ENCODE results near the gene SSC5D. TPM values are rescaled to one million over a fixed set of nuclear protein-coding genes. Genes with fewer than 3 reads are reported as not detected.

SSC5D gene
- total RNA-seq, 1 donor from 2014 or later = 7.6 TPM

GRCh38 chr19:55545443-55545842 lies 57.2 kb downstream of the SSC5D start, which contains the start of gene SBK3:
SBK3 (minus strand) TSS chr19:55545543; CDS start chr19:55545543, 0 bp downstream.
- Mint-ChIP-seq H3K27ac (ENCODE audit: unreplicated experiment) (peak within 1 kb of the TSS; percentile 73), H3K27me3 (ENCODE audit: unreplicated experiment) (peaks cover 3% of the 10 kb centered on the region), H3K36me3 (ENCODE audit: unreplicated experiment) (peaks cover 16% of the 10 kb centered on the region), H3K4me1 (ENCODE audit: low read depth, unreplicated experiment) (peaks cover 19% of the 10 kb centered on the region), H3K9me3 (ENCODE audit: unreplicated experiment) (peaks cover 24% of the 10 kb centered on the region), H3K4me3 (ENCODE audit: unreplicated experiment) (peak within 1 kb of the TSS; percentile 59)
- no peak for DNase-seq
- TF ChIP-seq CTCF (IDR thresholded peaks at IDR 0.05; ENCODE audit: partially characterized antibody, unreplicated experiment) = no peak

- Mint-ChIP-seq H3K27ac (ENCODE audit: unreplicated experiment) (peak overlapping the region; percentile 55), H3K4me3 (ENCODE audit: unreplicated experiment) (peak overlapping the region; percentile 46)
Measured at GRCh38 chr19:55546011-55546410, 57.8 kb downstream of the SSC5D start.

GRCh38 chr19:55546822-55547614 lies 58.8 kb downstream of the SSC5D start:
- H3K27ac Mint-ChIP-seq (ENCODE audit: unreplicated experiment) = no peak overlapping the region
- peaks cover 20% of the 10 kb centered on the region for H3K9me3 Mint-ChIP-seq (ENCODE audit: unreplicated experiment)

More at GRCh38 chr19:55546011-55546410, 57.8 kb downstream of the SSC5D start:
- H3K36me3 Mint-ChIP-seq (ENCODE audit: unreplicated experiment) = peaks cover 16% of the 10 kb centered on the region
- H3K27me3 Mint-ChIP-seq (ENCODE audit: unreplicated experiment) = peaks cover 3% of the 10 kb centered on the region
- peaks cover 19% of the 10 kb centered on the region for H3K4me1 Mint-ChIP-seq (ENCODE audit: low read depth, unreplicated experiment)
- peaks cover 24% of the 10 kb centered on the region for H3K9me3 Mint-ChIP-seq (ENCODE audit: unreplicated experiment)
- DNase-seq = no peak
- no peak for TF ChIP-seq CTCF (IDR thresholded peaks at IDR 0.05; ENCODE audit: partially characterized antibody, unreplicated experiment)

GRCh38 chr19:55549500-55550320 lies 61.5 kb downstream of the SSC5D start:
- DNase-seq = peak; percentile 77
- peaks cover 3% of the 10 kb centered on the region for H3K27me3 Mint-ChIP-seq (ENCODE audit: unreplicated experiment)
- TF ChIP-seq CTCF (IDR thresholded peaks at IDR 0.05; ENCODE audit: partially characterized antibody, unreplicated experiment) = no peak
- no peaks in the 10 kb centered on the region for H3K36me3 Mint-ChIP-seq (ENCODE audit: unreplicated experiment)
- H3K4me3 Mint-ChIP-seq (ENCODE audit: unreplicated experiment) = peak overlapping the region; percentile 67
- peak overlapping the region; percentile 88 for H3K27ac Mint-ChIP-seq (ENCODE audit: unreplicated experiment)
- peaks cover 21% of the 10 kb centered on the region for H3K4me1 Mint-ChIP-seq (ENCODE audit: low read depth, unreplicated experiment)
- peaks cover 17% of the 10 kb centered on the region for H3K9me3 Mint-ChIP-seq (ENCODE audit: unreplicated experiment)

More at GRCh38 chr19:55546822-55547614, 58.8 kb downstream of the SSC5D start:
- no peak for DNase-seq
- H3K4me3 Mint-ChIP-seq (ENCODE audit: unreplicated experiment) = no peak overlapping the region
- no peak for TF ChIP-seq CTCF (IDR thresholded peaks at IDR 0.05; ENCODE audit: partially characterized antibody, unreplicated experiment)
- peaks cover 18% of the 10 kb centered on the region for H3K4me1 Mint-ChIP-seq (ENCODE audit: low read depth, unreplicated experiment)
- H3K36me3 Mint-ChIP-seq (ENCODE audit: unreplicated experiment) = peaks cover 11% of the 10 kb centered on the region
- peaks cover 3% of the 10 kb centered on the region for H3K27me3 Mint-ChIP-seq (ENCODE audit: unreplicated experiment)

Measured in glutamatergic neuron (in vitro differentiated cells).